Tibial artery (tissue), 4 donors: ENCODE measurements around the gene DNTT.

Experiments
- DNase-seq, 2 donors: peaks; one replicate each; pipeline ENCODE4 v3.0.0-alpha.2; 2019
- H3K27ac ChIP-seq, 2 donors: fragments of 200-600 bp; sonication (generic) in 1 of 2; 1 replicate in 1 of 2; 2 replicates in 1 of 2; pipeline ENCODE4 v1.5.1; 2018 to 2019; ENCODE audit warnings: mild to moderate bottlenecking in 1 of 2
- H3K27me3 ChIP-seq, 2 donors: fragments of 200-600 bp; sonication (generic) in 1 of 2; one replicate each; pipeline versions ENCODE4 v1.5.1 to v1.6.0; 2016 to 2019
- H3K36me3 ChIP-seq, 3 donors: fragments of 200-600 bp; sonication (generic) in 2 of 3; one replicate each; pipeline ENCODE4 v1.5.1; 2016 to 2019; ENCODE audit warnings: mild to moderate bottlenecking in 2 of 3
- H3K4me1 ChIP-seq, 4 donors: fragments of 200-600 bp; sonication (generic) in 2 of 4; 1 replicate in 3 of 4; 2 replicates in 1 of 4; pipeline ENCODE4 v1.5.1; 2016 to 2019
- H3K4me3 ChIP-seq, 2 donors: fragments of 200-600 bp; sonication (generic) in 1 of 2; 1 replicate in 1 of 2; 2 replicates in 1 of 2; pipeline ENCODE4 v1.5.1; 2018 to 2019; ENCODE audit warnings: mild to moderate bottlenecking in 2 of 2
- H3K9me3 ChIP-seq, 3 donors: fragments of 200-600 bp; sonication (generic) in 1 of 3; one replicate each; pipeline ENCODE4 v1.5.1; 2016 to 2019
- intact Hi-C: fragments of 100-400 bp; cut with DNase I; formaldehyde crosslinking; loops from one replicate; pipeline ENCODE4 v1.15.0; 2023; ENCODE audit warnings: low total_unique reads
- TF ChIP-seq, protein P1 (sequence below), 2 experiments: fragments of 200-600 bp in 1 of 2; fragments of 450-650 bp in 1 of 2; IDR thresholded peaks; one replicate each; pipeline ENCODE4 v1.5.1; 2017 to 2019; ENCODE audit warnings: antibody characterized with exemption in 2 of 2, mild to moderate bottlenecking in 1 of 2, moderate library complexity in 1 of 2

DNTT gene

DNA sequence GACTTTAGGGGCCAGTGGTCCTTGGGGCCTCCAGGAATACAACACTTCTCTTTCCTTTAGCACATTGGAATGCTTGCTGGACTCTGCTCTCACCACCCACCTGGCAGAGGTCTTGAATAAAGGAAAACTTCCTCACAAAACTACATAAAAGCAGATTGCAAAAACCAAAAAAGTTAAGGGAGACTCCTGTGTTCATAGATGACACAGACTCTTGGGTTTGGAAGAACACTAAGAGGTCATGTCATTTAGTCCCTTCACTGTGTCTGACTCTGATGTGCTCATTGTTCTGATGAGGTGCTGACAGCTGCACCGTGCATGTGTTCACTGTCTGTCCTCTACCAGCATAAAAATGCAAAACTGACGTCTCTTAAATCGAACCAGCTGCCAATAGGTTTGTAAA, 44.2 kb upstream of the DNTT start:
- Histone ChIP-seq H3K4me1 (peaks cover 0 to 35% (median 7%) of the 10 kb centered on the region in 4 donors), H3K27me3 (no peaks in the 10 kb centered on the region), H3K27ac (no peak overlapping the region), H3K36me3 (no peaks in the 10 kb centered on the region), H3K4me3 (no peak overlapping the region), H3K9me3 (no peaks in the 10 kb centered on the region)
- TF ChIP-seq, protein P1, sequence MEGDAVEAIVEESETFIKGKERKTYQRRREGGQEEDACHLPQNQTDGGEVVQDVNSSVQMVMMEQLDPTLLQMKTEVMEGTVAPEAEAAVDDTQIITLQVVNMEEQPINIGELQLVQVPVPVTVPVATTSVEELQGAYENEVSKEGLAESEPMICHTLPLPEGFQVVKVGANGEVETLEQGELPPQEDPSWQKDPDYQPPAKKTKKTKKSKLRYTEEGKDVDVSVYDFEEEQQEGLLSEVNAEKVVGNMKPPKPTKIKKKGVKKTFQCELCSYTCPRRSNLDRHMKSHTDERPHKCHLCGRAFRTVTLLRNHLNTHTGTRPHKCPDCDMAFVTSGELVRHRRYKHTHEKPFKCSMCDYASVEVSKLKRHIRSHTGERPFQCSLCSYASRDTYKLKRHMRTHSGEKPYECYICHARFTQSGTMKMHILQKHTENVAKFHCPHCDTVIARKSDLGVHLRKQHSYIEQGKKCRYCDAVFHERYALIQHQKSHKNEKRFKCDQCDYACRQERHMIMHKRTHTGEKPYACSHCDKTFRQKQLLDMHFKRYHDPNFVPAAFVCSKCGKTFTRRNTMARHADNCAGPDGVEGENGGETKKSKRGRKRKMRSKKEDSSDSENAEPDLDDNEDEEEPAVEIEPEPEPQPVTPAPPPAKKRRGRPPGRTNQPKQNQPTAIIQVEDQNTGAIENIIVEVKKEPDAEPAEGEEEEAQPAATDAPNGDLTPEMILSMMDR (IDR thresholded peaks at IDR 0.05) = no peak
- no peak for DNase-seq
- intact Hi-C loops = no loop called here

GRCh38 chr10:96261132-96261531, 43.1 kb upstream of the DNTT start:
- Histone ChIP-seq H3K9me3 (no peaks in the 10 kb centered on the region), H3K27ac (no peak overlapping the region), H3K4me3 (no peak overlapping the region), H3K36me3 (no peaks in the 10 kb centered on the region), H3K27me3 (no peaks in the 10 kb centered on the region), H3K4me1 (peaks cover 0 to 29% (median 7%) of the 10 kb centered on the region in 4 donors)
- intact Hi-C loops = no loop called here
- TF ChIP-seq, protein P1 (IDR thresholded peaks at IDR 0.05) = no peak
- DNase-seq = no peak

DNA sequence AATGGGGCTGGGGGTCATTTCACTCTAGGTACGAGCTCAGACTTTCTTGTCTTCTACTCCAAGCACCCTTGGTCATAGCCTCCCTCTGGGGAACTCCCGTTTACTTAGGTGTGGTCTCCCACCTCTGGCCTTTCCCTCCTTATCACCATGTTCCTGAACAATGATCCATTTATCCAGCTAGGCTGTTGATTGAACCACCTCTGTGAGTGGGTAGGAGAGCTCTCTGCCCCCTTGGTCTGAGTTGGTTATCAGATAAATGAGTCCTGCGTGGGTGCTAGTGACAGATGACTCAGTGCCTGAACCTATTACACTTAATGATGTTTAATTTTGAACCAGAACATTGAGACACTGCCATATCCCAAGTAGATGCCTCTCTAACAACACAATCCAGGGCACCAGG, 42.3 kb upstream of the DNTT start:
- intact Hi-C loops = no loop called here
- H3K4me1 ChIP-seq = peaks cover 0 to 25% (median 7%) of the 10 kb centered on the region in 4 donors
- no peaks in the 10 kb centered on the region for H3K36me3 ChIP-seq

GRCh38 chr10:96263176-96263575, 41.1 kb upstream of the DNTT start:
- TF ChIP-seq, protein P1 (IDR thresholded peaks at IDR 0.05) = no peak
- H3K27ac ChIP-seq = no peak overlapping the region
- H3K4me1 ChIP-seq = peaks cover 0 to 15% (median 0%) of the 10 kb centered on the region in 4 donors
- no peak for DNase-seq
- H3K9me3 ChIP-seq = no peaks in the 10 kb centered on the region
- intact Hi-C loops = no loop called here
- H3K4me3 ChIP-seq = no peak overlapping the region
- no peaks in the 10 kb centered on the region for H3K27me3 ChIP-seq
- H3K36me3 ChIP-seq = no peaks in the 10 kb centered on the region

More for the DNA sequence above, 42.3 kb upstream of the DNTT start:
- Histone ChIP-seq H3K4me3 (no peak overlapping the region), H3K27me3 (no peaks in the 10 kb centered on the region), H3K9me3 (no peaks in the 10 kb centered on the region), H3K27ac (no peak overlapping the region)
- no peak for DNase-seq
- TF ChIP-seq, protein P1 (IDR thresholded peaks at IDR 0.05) = no peak

DNA sequence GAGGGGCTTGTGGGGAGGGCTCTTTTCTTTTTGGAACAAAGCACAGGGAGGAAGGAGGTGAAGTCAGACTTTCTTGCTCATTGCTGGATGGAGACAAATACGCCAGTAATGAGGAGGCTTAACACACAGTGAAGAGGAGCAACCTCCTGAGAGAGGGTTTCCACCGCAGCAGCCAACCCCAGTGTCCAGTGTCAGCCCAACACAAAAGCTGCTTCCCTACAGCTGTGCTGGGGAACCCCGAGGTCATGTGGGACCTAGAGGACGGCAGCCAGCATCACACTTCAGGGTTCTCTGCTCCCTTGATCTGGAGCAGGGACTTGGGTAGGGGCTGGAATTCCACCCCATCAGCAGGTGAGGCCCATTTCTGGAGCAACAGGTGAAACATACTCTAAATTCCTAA, 40.6 kb upstream of the DNTT start:
- Histone ChIP-seq H3K27ac (no peak overlapping the region), H3K27me3 (no peaks in the 10 kb centered on the region), H3K36me3 (no peaks in the 10 kb centered on the region), H3K9me3 (no peaks in the 10 kb centered on the region), H3K4me1 (peaks cover 0 to 11% (median 0%) of the 10 kb centered on the region in 4 donors), H3K4me3 (no peak overlapping the region)
- no peak for DNase-seq
- TF ChIP-seq, protein P1 (IDR thresholded peaks at IDR 0.05) = no peak
- intact Hi-C loops = no loop called here

GRCh38 chr10:96264938-96265337, 39.3 kb upstream of the DNTT start:
- TF ChIP-seq, protein P1 (IDR thresholded peaks at IDR 0.05) = no peak
- peaks cover 0 to 4% (median 0%) of the 10 kb centered on the region in 4 donors for H3K4me1 ChIP-seq
- DNase-seq = no peak

More at GRCh38 chr10:96264938-96265337, 39.3 kb upstream of the DNTT start:
- no peaks in the 10 kb centered on the region for H3K9me3 ChIP-seq
- H3K27ac ChIP-seq = no peak overlapping the region
- H3K36me3 ChIP-seq = no peaks in the 10 kb centered on the region
- intact Hi-C loops = no loop called here
- H3K27me3 ChIP-seq = no peaks in the 10 kb centered on the region
- H3K4me3 ChIP-seq = no peak overlapping the region
